GM21526 (cell line): Measurements from ENCODE around the gene ZCWPW1.
"Not testable (repeated sequence)": the region's sequence is repeated elsewhere in the genome, so short reads cannot be mapped to it uniquely, and the experiment has no call there.

ENCODE experiments used
- ATAC-seq: cut with Tn5 transposase; IDR thresholded peaks from one replicate; pipeline ENCODE4 v1.9.1; 2021; ENCODE audit warnings: moderate library complexity; ENCODE audit not compliant: unreplicated experiment, low FRiP score

The ZCWPW1 gene

DNA sequence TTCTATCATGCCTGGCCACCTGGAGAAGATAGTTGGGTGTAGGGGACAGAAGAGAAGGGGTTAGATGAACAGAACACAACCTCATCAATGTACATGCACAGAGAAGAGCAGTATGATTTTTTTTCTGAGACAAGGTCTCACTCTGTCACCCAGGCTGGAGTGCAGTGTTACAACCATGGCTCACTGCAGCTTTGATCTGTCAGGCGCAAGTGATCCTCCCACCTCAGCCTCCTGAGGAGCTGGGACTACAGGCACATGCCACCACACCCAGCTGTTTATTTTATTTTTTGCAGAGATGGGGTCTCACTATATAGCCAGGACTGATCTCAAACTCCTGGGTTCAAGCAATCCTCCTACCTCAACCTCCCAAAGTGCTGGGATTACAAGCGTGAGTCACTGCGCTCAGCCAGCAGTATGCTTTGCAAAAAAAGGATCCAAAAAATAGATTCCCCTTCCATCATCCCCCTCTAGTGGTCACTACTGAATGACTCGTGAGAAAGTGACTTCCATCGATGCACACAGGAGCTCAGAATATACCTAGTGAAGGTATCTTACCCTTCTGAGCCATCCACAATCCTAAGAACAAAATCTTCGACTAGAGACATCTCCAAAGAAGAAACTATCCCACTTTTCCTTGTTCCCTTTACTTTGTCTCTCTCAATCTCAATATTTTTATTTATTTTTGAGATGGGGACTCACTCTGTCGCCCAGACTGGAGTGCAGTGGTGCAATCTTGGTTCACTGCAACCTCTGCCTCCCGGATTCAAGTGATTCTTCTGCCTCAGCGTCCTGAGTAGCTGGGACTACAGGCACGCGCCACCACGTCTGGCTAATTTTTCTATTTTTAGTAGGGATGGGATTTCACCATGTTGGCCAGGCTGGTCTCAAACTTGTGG, 21.0 kb downstream of the ZCWPW1 start:
- ATAC-seq, result no peak

DNA sequence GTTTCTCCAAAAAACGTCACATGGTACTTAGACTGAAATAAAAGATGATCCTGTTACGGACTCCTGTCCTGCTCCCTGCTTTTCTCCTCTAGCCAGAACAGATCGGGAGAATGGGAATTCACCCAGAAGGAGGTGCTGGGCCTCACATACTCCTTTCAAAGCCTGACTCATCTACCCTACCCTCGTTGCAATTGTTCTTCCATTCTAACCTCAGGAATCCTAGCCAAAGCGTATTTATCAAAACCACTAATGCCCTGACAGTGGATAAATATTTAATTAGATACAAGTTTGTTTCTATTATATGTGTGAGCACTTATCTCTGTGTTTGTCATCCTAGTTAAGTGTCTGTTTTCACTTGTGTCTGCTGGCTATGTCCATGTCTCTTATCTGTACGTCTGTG, 21.7 kb downstream of the ZCWPW1 start:
- ATAC-seq, result no peak

DNA sequence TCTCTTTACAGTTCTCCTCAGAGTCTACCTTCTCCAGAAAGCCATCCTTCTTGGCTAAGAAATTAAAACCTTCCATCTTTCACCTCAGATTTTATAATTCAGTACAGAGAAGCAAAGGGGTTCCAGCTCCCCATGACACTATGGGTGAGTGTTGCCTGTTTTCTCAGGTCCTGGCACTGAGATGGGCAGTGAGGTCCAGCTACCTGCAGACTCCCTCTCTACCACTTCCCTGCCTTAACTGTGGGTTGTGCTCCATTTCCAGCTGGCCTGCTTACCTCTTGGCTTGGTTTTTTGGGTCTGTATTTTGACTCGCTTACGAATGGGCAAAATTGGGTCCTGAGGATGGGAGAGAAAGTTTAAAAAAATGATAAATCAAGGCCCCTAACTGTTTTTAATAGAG, 26.3 kb downstream of the ZCWPW1 start:
- no peak for ATAC-seq

DNA sequence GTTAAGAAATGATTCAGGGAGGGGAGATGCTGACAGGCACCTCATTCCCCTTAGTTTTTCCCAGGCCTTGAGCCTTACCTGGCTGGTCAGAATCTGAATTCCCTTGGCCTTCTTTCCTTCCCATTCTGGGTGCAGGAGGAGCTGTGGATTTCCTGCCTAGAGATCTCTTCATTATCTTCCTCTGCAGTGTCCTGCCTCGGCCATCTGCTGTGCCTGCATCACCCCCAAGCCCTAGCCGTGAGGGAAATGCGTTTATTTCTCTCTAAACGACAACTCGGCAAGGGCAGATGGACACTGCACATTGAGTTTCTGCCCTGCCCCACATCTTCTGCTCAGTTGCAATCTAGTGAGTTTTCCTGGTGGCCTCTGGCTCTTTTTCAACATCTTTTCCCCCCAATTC, 26.7 kb downstream of the ZCWPW1 start:
- no peak for ATAC-seq

DNA sequence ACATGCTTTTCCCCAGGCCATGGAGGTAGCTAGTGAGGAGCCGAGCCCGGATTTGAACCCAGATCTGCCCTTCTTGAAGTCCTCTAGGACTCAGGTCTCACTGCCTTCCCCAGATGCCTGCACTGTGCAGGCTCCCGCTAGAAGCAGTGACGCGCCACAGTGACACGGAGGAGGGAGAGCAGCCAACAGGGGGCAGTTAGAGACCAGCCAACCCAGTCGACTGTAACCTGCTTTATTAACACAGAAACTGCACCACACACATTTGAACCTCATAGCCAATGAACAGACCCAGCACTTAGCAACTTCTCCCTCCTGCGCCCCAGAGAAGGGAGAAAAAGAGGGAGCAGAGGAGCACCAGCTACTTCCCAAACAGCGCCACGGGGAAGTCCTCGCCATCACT, 27.8 kb downstream of the ZCWPW1 start:
- no peak for ATAC-seq

DNA sequence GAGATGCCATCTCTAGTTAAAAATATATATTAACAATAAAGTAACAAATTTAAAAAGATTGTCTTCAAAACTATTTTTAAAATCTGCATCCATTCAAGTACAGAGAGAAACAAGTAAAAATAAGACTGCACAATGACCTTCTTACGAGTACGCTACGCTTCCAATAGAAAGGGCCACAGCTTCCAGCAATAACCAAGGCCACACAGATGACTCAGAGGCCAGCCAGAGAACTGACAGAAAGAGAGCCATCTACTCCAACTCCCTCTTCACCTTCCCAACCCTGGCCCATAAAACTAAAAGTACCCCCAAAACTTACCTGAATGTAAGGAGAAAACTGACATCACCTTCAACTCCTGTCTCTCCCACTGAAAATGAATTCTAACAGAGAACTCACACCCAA, 28.5 kb downstream of the ZCWPW1 start:
- no peak for ATAC-seq

DNA sequence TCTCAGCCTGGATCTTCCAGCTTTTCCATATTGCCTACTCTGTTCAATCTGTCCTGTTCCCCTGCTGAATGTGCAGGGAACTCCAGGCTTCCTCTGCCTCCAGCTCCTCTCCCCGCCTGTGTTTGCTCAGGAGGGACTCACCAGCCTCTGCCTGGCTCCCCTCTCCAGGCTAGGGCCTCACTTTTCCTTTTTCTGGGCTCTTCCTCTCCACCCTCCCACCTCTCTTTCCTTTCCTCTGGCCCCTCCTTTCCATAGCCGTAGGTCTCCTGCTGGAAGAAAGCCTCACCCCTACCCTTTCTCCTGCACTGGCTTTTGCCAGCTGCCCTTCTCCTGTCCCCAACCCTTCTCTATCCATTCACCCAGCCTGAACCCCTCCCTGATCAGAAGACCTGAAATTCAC, 30.3 kb downstream of the ZCWPW1 start:
- no peak for ATAC-seq

DNA sequence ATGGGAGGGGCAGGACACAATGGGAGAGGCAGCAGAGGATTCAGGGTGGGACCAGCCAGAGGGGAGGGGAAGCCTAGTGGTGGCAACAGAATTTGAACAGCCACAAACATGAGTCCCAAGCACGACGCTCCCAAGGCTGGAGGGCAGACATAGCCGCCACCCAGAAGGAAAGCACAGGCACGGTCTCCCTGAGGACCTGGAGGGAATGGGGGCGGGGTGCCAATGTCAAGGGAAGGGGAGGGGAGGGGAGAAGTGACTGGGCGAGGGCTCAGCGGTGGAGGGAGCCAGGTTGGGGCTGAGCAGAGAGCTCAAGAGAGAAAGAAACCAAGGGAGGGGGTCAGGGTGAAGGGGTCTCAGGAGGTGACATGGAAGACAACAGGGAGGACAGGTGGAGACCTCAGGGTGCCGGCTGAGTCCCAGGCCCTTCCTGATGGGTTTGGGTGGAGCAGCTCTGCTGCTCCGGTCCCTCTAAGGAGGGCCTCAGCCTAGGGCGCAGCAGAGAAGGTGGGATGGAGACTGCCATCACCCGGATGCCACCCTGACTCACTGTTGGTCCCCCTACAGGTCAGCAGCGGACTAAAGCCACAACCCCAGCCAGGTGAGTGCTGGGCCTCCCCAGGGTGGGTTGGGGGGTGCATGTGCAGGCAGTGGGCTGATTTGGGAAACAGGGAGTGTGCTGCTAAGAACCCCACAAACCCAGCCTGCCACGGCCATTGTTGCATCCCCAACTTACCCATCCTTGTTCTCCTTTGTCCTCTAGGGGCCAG, 31.0 kb downstream of the ZCWPW1 start:
- no peak for ATAC-seq

DNA sequence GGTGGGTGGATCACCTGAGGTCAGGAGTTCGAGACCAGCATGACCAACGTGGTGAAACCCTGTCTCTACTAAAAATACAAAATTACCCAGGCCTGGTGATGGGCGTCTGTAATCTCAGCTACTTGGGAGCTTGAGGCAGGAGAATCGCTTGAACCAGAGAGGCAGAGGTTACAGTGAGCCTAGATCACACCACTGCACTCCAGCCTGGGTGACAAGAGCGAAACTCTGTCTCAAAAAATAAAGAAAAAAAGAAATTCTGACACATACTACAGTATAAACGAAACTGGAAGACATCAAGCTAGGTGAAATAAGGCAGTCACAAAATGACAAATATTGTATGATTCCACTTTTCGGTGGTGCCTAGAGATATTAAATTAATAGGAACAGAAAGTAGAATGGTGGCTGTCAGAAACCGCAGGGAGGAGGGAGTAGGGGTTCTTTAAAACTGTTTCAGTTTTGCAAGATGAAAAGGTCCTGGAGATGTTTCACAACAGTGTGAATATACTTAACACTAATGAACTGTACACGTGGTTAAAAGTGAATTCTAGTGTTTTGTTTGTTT, 32.0 kb downstream of the ZCWPW1 start:
- ATAC-seq, result peak; percentile 89

DNA sequence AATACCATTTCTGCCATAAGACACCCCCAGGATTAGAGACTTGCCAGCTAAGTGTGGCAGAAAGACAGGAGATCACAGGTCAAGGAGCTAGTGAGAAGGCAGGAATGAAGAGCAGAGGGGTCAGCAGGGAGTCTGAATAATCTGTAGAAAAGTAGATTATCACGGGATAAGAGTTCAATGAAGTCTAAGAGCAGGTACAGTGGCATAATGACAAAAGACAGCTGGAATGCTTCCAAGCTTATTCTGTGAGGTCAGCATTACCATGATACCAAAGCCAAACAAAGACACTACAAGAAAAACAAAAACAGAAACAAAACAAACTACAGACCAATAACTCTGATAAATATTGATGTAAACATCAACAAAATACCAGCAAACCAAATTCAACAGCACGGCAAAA, 34.4 kb downstream of the ZCWPW1 start:
- no peak for ATAC-seq

DNA sequence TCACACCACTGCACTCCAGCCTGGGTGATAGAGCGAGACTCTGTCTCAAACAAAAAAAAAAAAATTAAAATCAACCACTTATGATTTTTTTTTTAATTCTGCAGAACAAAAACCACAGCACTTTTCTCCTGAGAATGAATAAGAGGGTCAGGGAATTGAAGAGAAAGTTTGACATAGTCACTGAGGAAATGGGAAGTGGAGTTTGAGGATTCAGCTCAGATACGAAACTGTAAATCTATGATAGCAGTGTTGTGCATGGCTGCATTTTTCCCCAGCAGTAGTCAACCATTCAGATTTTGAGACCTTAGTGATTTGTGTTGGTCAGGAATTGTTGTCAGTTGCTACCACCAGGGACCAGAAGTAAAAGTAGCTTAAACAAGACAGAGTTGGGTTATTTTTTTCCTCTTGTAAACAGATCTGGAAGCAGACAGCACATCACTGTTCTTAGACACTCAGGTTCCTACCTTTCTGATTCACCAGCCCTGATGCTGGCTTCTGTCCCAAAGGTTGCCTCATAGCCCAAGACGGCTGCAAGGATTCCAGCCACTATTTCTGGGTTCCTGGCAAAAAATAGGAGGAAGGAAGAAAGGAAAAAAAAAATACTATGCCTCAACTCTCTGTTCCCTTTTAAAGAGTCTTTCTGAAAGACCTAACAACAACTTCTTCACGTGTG, 35.1 kb downstream of the ZCWPW1 start:
- ATAC-seq, result no peak

DNA sequence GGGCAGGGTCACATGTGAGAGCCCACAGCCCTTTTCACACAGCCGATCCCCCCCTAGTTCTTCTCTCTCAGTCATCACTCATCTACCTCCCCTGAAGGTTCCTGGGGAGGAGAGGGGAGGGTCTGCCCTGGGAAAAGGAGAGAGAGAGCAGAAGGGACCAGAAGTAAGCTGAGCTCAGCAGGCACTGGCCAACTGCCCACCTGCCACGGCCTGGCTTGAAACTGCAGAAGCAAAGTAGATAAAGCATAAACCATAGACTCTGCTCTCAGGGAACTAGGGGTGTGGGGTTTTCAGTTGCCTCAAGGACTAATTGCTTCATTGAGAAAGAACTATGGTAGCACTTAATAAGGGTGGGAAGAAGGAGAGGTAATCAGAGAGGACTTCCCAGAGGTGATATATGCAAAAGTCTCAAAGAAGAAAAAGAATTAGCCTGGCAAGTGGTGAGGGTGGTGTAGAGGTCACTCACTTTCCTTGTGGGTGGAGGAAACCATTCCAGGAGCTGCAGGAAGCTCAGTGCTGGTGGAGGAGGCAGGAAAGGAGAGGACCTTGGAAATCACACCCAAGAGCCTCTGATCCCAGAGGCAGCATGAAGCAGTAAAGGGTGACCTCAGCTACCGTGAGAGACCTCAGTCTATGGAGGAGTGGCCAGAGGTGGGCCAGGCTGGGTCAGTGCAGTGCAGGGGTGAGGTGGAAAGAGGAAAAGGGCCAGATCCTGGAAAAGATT, 38.1 kb downstream of the ZCWPW1 start:
- no peak for ATAC-seq

DNA sequence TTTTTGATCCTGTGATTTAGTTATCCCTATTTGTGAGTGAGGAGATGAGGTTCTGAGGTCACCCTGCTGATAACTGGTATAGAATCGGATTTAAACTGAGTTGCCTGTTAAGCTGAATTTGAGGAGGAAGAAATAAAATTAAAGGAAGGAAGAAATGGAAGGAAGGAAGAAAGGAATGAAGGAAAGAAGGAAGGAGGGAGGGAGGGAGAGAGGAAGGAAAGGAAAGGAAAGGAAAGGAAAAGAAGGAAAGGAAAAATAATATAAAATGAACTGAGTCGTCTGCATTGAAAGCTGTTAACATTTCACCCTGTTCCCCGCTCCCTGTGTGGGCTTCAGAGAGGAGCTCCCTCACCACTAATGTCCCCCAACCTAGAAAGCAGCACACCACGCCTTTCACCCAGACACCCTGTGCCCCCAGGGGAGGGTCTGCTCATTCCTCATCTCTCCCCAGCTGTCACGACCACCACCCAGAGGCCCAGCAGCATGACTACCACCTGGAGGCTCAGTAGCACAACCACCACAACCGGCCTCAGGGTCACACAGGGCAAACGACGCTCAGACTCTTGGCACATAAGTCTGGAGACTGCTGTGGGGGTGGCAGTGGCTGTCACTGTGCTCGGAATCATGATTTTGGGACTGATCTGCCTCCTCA, 38.9 kb downstream of the ZCWPW1 start:
- no peak for ATAC-seq

DNA sequence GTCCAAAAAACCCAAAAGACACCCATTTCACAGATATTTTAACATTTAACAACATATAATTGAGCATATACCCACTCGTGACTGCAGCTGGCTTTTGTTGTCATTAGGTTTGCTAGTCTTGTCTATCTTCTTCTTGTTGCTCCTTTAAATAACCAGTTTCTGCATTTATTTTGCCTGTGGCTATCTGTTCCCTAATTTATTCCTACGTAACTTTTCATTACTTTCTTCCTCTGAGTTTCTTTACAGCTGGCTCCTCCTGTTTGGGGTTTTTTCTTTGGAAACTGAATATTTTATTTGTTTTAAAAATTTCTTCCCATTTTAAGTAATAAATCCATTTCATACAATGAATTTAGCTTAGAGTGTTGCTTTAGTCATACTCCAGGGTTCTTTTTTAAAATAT, 40.8 kb downstream of the ZCWPW1 start:
- ATAC-seq, result no peak

DNA sequence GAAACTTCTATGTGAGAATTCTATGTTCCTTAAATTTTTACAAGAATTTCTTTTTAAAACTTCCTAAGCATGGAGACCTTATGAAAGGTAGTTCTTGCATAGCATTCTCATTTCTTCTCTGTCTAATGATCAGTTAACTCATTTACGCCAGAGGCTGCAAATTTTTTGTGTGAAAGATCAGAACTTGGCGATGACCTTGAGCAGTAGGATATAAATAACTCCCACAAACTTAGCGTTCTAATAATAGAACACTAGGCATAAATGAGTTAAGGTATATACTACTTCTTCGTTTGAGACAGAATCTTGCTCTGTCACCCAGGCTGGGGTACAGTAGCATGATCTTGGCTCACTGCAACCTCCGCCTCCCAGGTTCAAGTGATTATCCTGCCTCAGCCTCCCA, 41.6 kb downstream of the ZCWPW1 start:
- no peak for ATAC-seq

DNA sequence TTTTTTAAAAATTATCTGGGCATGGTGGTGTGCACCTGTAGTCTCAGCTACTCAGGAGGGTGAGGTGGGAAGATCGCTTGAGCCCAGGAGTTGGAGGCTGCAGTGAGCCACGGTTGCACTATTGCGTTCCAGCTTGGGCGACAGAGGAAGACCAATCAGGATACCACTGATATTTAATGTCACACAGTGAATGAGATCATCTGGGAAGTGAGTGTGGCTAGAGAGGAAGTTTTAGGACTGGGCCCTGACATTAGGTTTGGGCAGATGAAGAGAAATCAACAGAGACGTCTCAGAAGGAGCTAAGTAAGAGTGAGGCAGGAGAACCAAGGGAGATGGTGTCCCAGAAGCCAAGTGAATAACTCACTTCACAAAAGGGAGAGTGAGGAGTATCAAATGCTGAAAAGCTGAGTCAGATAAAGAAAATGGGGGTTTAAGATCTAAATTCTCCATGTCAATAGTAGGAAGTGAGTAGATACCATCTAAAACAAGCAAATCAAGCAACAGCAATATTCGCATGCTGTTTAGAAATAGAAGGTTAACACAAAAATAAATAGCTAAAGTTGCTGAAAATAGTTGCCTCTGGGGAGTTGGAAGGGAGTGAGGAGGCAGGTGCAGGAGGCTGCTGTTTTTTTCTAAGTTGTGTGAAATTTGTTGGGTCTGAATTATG, 43.7 kb downstream of the ZCWPW1 start:
- no peak for ATAC-seq

DNA sequence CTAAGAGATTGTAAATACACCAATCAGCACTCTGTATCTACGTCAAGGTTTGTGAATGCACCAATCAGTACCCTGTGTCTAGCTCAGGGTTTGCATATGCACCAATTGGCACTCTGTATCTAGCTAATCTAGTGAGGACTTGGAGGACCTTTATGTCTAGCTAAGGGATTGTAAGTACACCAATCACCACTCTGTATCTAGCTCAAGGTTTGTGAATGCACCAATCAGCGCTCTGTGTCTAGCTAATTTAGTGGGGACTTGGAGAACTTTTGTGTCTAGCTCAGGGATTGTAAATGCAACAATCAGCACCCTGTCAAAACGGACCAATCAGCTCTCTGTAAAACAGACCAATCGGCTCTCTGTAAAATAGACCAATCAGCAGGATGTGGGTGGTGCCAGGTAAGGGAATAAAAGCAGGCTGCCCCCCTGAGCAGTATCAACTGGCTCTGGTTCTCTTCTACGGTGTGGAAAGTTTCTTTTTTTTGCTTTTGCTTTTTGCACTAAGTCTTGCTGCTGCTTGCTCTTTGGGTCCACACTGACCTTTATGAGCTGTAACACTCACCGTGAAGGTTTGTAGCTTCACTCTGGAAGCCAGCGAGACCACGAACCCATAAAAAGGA, 46.2 kb downstream of the ZCWPW1 start:
- ATAC-seq, result not testable (repeated sequence)

DNA sequence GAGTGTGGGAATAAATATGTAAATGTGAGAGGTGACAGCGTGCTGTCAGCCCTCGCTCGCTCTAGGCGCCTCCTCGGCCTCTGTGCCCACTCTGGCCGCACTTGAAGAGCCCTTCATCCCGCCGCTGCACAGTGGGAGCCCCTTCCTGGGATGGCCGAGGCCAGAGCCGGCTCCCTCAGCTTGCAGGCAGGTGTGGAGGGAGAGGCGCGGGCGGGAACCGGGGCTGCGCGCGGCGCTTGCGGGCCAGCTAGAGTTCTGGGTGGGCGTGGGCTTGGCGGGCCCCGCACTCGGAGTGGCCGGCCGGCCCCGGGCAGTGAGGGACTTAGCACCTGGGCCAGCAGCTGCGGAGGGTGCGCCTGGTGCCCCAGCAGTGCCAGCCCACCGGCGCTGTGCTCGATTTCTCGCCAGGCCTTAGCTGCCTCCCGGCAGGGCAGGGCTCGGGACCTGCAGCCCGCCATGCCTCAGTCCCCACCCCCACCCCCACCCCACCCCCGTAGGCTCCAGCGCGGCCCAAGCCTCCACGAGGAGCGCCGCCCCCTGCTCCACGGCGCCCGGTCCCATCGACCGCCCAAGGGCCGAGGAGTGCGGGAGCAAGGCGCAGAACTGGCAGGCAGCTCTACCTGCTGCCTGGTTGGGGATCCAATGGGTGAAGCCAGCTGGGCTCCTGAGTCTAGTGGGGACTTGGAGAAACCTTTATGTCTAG, 46.8 kb downstream of the ZCWPW1 start:
- ATAC-seq, result not testable (repeated sequence)
